Activated CD8-positive, alpha-beta T cell treated with anti-CD3 and anti-CD28 coated beads, Interleukin-2, amount 10 ng/mL, durations not matched to agents 7 days and 5 days (primary cell): ENCODE data around the gene NEU2. TPM values are rescaled to one million over a fixed set of nuclear protein-coding genes. Genes with fewer than 3 reads are reported as not detected.
A peak's percentile ranks its signal among the peaks of the same experiment; 100 is the strongest.

ENCODE experiments used
- ATAC-seq: fragments of 150-1000 bp; cut with Tn5 transposase; one replicate; pipeline ENCODE4 v1.10.0; 2021; ENCODE audit warnings: moderate library complexity
- CTCF ChIA-PET: fragments of 350-600 bp; sonication (Branson Sonifier 250); formaldehyde crosslinking; loops from one replicate; lab custom pipeline; 2021; ENCODE audit warnings: antibody characterized with exemption; lab: Charles Lee
- POLR2A ChIA-PET: fragments of 350-600 bp; sonication (Branson Sonifier 250); formaldehyde crosslinking; loops from one replicate; lab custom pipeline; 2021; ENCODE audit warnings: antibody characterized with exemption; lab: Charles Lee
- DNase-seq: peaks from one replicate; pipeline ENCODE4 v3.0.0-alpha.2; 2020
- H3K27ac Mint-ChIP-seq: one replicate; pipeline ENCODE4 v1.8.0; 2021; ENCODE audit warnings: mild to moderate bottlenecking, mixed read lengths
- H3K27me3 Mint-ChIP-seq: one replicate; pipeline ENCODE4 v1.8.0; 2021; ENCODE audit warnings: low read depth, mixed read lengths
- H3K36me3 Mint-ChIP-seq: one replicate; pipeline ENCODE4 v1.8.0; 2021; ENCODE audit warnings: low read depth, mixed read lengths
- H3K4me1 Mint-ChIP-seq: one replicate; pipeline ENCODE4 v1.8.0; 2021; ENCODE audit warnings: low read depth, mixed read lengths
- H3K4me3 Mint-ChIP-seq: one replicate; pipeline ENCODE4 v1.8.0; 2021; ENCODE audit warnings: mild to moderate bottlenecking, mixed read lengths
- H3K9me3 Mint-ChIP-seq: one replicate; pipeline ENCODE4 v1.8.0; 2022; ENCODE audit warnings: mixed read lengths; ENCODE audit not compliant: insufficient read depth
- total RNA-seq, 2 experiments: library from RNA; stranded (reverse); gene quantifications; one replicate each; pipeline ENCODE4 v1.2.3, GENCODE V29; 2021

NEU2 gene
- total RNA-seq, 2 experiments from 2014 or later, result not detected

- Mint-ChIP-seq H3K9me3 (peaks cover 8% of the 10 kb centered on the region), H3K4me3 (no peak overlapping the region), H3K4me1 (peaks cover 57% of the 10 kb centered on the region), H3K27me3 (no peaks in the 10 kb centered on the region), H3K27ac (peak overlapping the region; percentile 60), H3K36me3 (peaks cover 68% of the 10 kb centered on the region)
- ChIA-PET POLR2A (interaction anchor here (0.6 kb wide), 1 partner anchor 184 kb away, joined by 3 read pairs; no protein-coding TSS in a partner anchor), CTCF (no interaction called here)
- DNase-seq (no peak), ATAC-seq (no peak)
These were observed 36.4 kb downstream of the NEU2 start for GRCh38 chr2:233068762-233069418.

GRCh38 chr2:233072838-233073237 lies 40.4 kb downstream of the NEU2 start:
- POLR2A ChIA-PET, result no interaction called here
- ATAC-seq, result no peak

GRCh38 chr2:233074106-233074505 lies 41.6 kb downstream of the NEU2 start:
- Mint-ChIP-seq H3K4me1 (peaks cover 35% of the 10 kb centered on the region), H3K36me3 (peaks cover 40% of the 10 kb centered on the region), H3K27ac (no peak overlapping the region), H3K27me3 (no peaks in the 10 kb centered on the region), H3K4me3 (no peak overlapping the region), H3K9me3 (peaks cover 8% of the 10 kb centered on the region)
- ChIA-PET CTCF (interaction anchor here (2.2 kb wide), 1 partner anchor 13 kb away, joined by 10 read pairs; the partner anchor contains the start of gene INPP5D), POLR2A (interaction anchor here (0.7 to 1.1 kb wide), 2 partner anchors 10 to 13 kb away, joined by 3 to 5 read pairs; no protein-coding TSS in a partner anchor)
- DNase-seq (no peak), ATAC-seq (no peak)

More at GRCh38 chr2:233072838-233073237, 40.4 kb downstream of the NEU2 start:
- Mint-ChIP-seq H3K27me3 (no peaks in the 10 kb centered on the region), H3K4me1 (peaks cover 30% of the 10 kb centered on the region), H3K4me3 (no peak overlapping the region), H3K27ac (peak overlapping the region; percentile 28), H3K9me3 (peaks cover 8% of the 10 kb centered on the region), H3K36me3 (peaks cover 37% of the 10 kb centered on the region)
- CTCF ChIA-PET, result interaction anchor here (2.2 kb wide), 1 partner anchor 12 kb away, joined by 10 read pairs; the partner anchor contains the start of gene INPP5D
- DNase-seq, result no peak

GRCh38 chr2:233075141-233075965 lies 42.9 kb downstream of the NEU2 start:
- H3K9me3 Mint-ChIP-seq, result peaks cover 8% of the 10 kb centered on the region
- H3K27me3 Mint-ChIP-seq, result no peaks in the 10 kb centered on the region
- H3K36me3 Mint-ChIP-seq, result peaks cover 41% of the 10 kb centered on the region
- H3K4me1 Mint-ChIP-seq, result peaks cover 43% of the 10 kb centered on the region
- no peak overlapping the region for H3K4me3 Mint-ChIP-seq
- H3K27ac Mint-ChIP-seq, result no peak overlapping the region
- ChIA-PET POLR2A (interaction anchor here (1.2 to 2.5 kb wide), 3 partner anchors 9 to 25 kb away, joined by 3 to 42 read pairs (median 5); partner anchors contain the start of gene INPP5D), CTCF (interaction anchor here (1.0 to 2.2 kb wide), 8 partner anchors 9 to 176 kb away, joined by 3 to 19 read pairs (median 8); partner anchors contain the start of genes ATG16L1 and INPP5D)
- DNase-seq (no peak), ATAC-seq (peak; percentile 22)

- H3K36me3 Mint-ChIP-seq, result peaks cover 40% of the 10 kb centered on the region
- no peak overlapping the region for H3K27ac Mint-ChIP-seq
- POLR2A ChIA-PET, result interaction anchor here (0.6 to 2.5 kb wide), 4 partner anchors 8 to 24 kb away, joined by 3 to 42 read pairs (median 4); partner anchors contain the start of gene INPP5D
- H3K27me3 Mint-ChIP-seq, result no peaks in the 10 kb centered on the region
- ATAC-seq (peak; percentile 69), DNase-seq (peak; percentile 61)
- no peak overlapping the region for H3K4me3 Mint-ChIP-seq
- CTCF ChIA-PET, result interaction anchor here (1.0 to 2.2 kb wide), 7 partner anchors 8 to 175 kb away, joined by 3 to 19 read pairs (median 7); partner anchors contain the start of genes ATG16L1 and INPP5D
- peaks cover 8% of the 10 kb centered on the region for H3K9me3 Mint-ChIP-seq
- peaks cover 44% of the 10 kb centered on the region for H3K4me1 Mint-ChIP-seq
These were observed 43.5 kb downstream of the NEU2 start for GRCh38 chr2:233075966-233076339.

GRCh38 chr2:233076749-233077148 lies 44.3 kb downstream of the NEU2 start:
- H3K36me3 Mint-ChIP-seq, result peaks cover 41% of the 10 kb centered on the region
- no peaks in the 10 kb centered on the region for H3K27me3 Mint-ChIP-seq
- H3K4me1 Mint-ChIP-seq, result peaks cover 52% of the 10 kb centered on the region
- ATAC-seq (no peak), DNase-seq (no peak)
- CTCF ChIA-PET, result interaction anchor here (1.6 to 2.2 kb wide), 5 partner anchors 12 to 174 kb away, joined by 6 to 19 read pairs (median 10); partner anchors contain the start of genes ATG16L1 and INPP5D
- peaks cover 2% of the 10 kb centered on the region for H3K9me3 Mint-ChIP-seq
- H3K4me3 Mint-ChIP-seq, result no peak overlapping the region
- POLR2A ChIA-PET, result interaction anchor here (0.6 to 2.5 kb wide), 4 partner anchors 7 to 24 kb away, joined by 3 to 42 read pairs (median 4); partner anchors contain the start of gene INPP5D
- H3K27ac Mint-ChIP-seq, result no peak overlapping the region

GRCh38 chr2:233079473-233079877 lies 47.0 kb downstream of the NEU2 start:
- Mint-ChIP-seq H3K36me3 (peaks cover 64% of the 10 kb centered on the region), H3K27ac (peak overlapping the region; percentile 93), H3K4me1 (peaks cover 68% of the 10 kb centered on the region), H3K9me3 (no peaks in the 10 kb centered on the region), H3K27me3 (no peaks in the 10 kb centered on the region), H3K4me3 (peak overlapping the region; percentile 66)
- ChIA-PET POLR2A (interaction anchor here (0.6 to 7.5 kb wide), 3 partner anchors 10 to 29 kb away, joined by 3 to 136 read pairs (median 5); partner anchors contain the start of gene INPP5D), CTCF (interaction anchor here (1.9 to 2.3 kb wide), 2 partner anchors 19 to 26 kb away, joined by 11 to 16 read pairs; partner anchors contain the start of gene INPP5D)
- peak; percentile 70 for DNase-seq
- ATAC-seq, result peak; percentile 39

- Mint-ChIP-seq H3K27me3 (no peaks in the 10 kb centered on the region), H3K36me3 (peaks cover 71% of the 10 kb centered on the region), H3K4me3 (peak overlapping the region; percentile 66), H3K27ac (peak overlapping the region; percentile 93), H3K4me1 (peaks cover 75% of the 10 kb centered on the region), H3K9me3 (no peaks in the 10 kb centered on the region)
- DNase-seq (no peak), ATAC-seq (no peak)
- CTCF ChIA-PET, result interaction anchor here (1.4 to 2.3 kb wide), 3 partner anchors 20 to 26 kb away, joined by 8 to 11 read pairs (median 9); partner anchors contain the start of gene INPP5D
- POLR2A ChIA-PET, result interaction anchor here (0.6 to 7.5 kb wide), 4 partner anchors 10 to 63 kb away, joined by 3 to 136 read pairs (median 4); partner anchors contain the start of gene INPP5D
These were observed 47.7 kb downstream of the NEU2 start for GRCh38 chr2:233079953-233080835.

- Mint-ChIP-seq H3K4me3 (peak overlapping the region; percentile 67), H3K27ac (peak overlapping the region; percentile 93), H3K27me3 (no peaks in the 10 kb centered on the region), H3K9me3 (no peaks in the 10 kb centered on the region), H3K36me3 (peaks cover 77% of the 10 kb centered on the region), H3K4me1 (peaks cover 82% of the 10 kb centered on the region)
- POLR2A ChIA-PET, result interaction anchor here (1.1 to 7.5 kb wide), 2 partner anchors 18 to 62 kb away, joined by 3 to 136 read pairs; partner anchors contain the start of gene INPP5D
- CTCF ChIA-PET, result interaction anchor here (1.4 to 2.3 kb wide), 3 partner anchors 20 to 27 kb away, joined by 8 to 11 read pairs (median 9); partner anchors contain the start of gene INPP5D
- DNase-seq (no peak), ATAC-seq (no peak)
These were observed 48.4 kb downstream of the NEU2 start for GRCh38 chr2:233080836-233081229.

GRCh38 chr2:233081232-233081730 lies 48.8 kb downstream of the NEU2 start:
- peak overlapping the region; percentile 67 for H3K4me3 Mint-ChIP-seq
- H3K36me3 Mint-ChIP-seq, result peaks cover 81% of the 10 kb centered on the region
- peaks cover 86% of the 10 kb centered on the region for H3K4me1 Mint-ChIP-seq
- POLR2A ChIA-PET, result interaction anchor here (1.1 to 7.5 kb wide), 3 partner anchors 18 to 530 kb away, joined by 3 to 136 read pairs (median 5); partner anchors contain the start of gene INPP5D
- H3K9me3 Mint-ChIP-seq, result no peaks in the 10 kb centered on the region
- H3K27ac Mint-ChIP-seq, result peak overlapping the region; percentile 93
- no peaks in the 10 kb centered on the region for H3K27me3 Mint-ChIP-seq
- ATAC-seq (peak; percentile 52), DNase-seq (peak; percentile 68)
- CTCF ChIA-PET, result interaction anchor here (1.4 to 2.3 kb wide), 4 partner anchors 19 to 170 kb away, joined by 8 to 12 read pairs (median 10); partner anchors contain the start of genes ATG16L1 and INPP5D
